ENCODE data around the gene CRKL. TPM values are rescaled to one million over a fixed set of nuclear protein-coding genes. Genes with fewer than 3 reads are reported as not detected.

The CRKL gene
- total and polyA plus RNA-seq, 2 experiments from 2014 or later = 26.7 to 42.5 TPM

DNA sequence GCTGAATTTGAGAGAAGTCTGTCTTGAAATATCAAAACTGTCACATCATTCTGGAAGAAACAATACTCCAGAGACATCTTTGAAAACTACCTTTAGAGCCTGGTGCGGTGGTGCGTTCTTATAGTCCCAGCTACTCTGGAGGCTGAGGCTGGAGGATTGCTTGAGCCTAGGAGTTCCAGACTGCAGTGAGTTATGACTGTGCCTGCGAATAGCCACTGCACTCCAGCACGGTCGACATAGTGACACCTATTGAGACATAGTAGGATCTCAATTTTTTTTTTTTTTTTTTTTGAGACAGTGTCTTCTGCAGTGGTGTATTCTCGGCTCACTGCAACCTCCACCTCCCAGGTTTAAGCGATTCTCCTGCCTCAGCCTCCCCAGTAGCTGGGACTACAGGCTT is 38.3 kb downstream of the CRKL start:
- H3K36me3 ChIP-seq (ENCODE audit: low read depth) = peaks cover 20% of the 10 kb centered on the region
- 0 out of 2 replicates have a peak, but pooled peaks cover 7% of the 10 kb centered on the region for H3F3A ChIP-seq (ENCODE audit: insufficient read depth)
- no peak overlapping the region for H3K27ac ChIP-seq
- no peaks in the 10 kb centered on the region for H3K27me3 ChIP-seq (replicated peaks; ENCODE audit: insufficient read depth)
- 0 out of 2 replicates have a peak, but pooled peaks cover 15% of the 10 kb centered on the region for H3K4me1 ChIP-seq (ENCODE audit: insufficient read depth)
- no peak overlapping the region for H3K4me3 ChIP-seq
- TF ChIP-seq EZH2 (IDR thresholded peaks at IDR 0.05; ENCODE audit: insufficient read depth, poor library complexity, severe bottlenecking) (no peak), EZH2phosphoT487 (IDR thresholded peaks at IDR 0.05; ENCODE audit: insufficient read depth, low read depth) (no peak)
- 85 to 86% methylated on average over 7 of the region's 7 CpGs for WGBS, 2 experiments (ENCODE audit: low coverage in 1 of 2, low lambda C conversion rate in 2 of 2, missing lambda C conversion rate in 2 of 2)
- no peaks in the 10 kb centered on the region for H3K9me2 ChIP-seq (ENCODE audit: insufficient read depth)
- peaks cover 45% of the 10 kb centered on the region for H3K79me2 ChIP-seq (ENCODE audit: insufficient read depth)
- DNase-seq = no peak
- no peak overlapping the region for H3K9ac ChIP-seq
- peaks cover 4% of the 10 kb centered on the region; the same call in 1 of the 2 replicates for H4K20me1 ChIP-seq (ENCODE audit: insufficient read depth)
- H3K9me3 ChIP-seq (ENCODE audit: low read depth) = no peaks in the 10 kb centered on the region
- in situ Hi-C loops (cut with MboI) = no loop called here
- no peak overlapping the region for H2AFZ ChIP-seq
- no peak overlapping the region for H3K4me2 ChIP-seq (ENCODE audit: unreplicated experiment)

DNA sequence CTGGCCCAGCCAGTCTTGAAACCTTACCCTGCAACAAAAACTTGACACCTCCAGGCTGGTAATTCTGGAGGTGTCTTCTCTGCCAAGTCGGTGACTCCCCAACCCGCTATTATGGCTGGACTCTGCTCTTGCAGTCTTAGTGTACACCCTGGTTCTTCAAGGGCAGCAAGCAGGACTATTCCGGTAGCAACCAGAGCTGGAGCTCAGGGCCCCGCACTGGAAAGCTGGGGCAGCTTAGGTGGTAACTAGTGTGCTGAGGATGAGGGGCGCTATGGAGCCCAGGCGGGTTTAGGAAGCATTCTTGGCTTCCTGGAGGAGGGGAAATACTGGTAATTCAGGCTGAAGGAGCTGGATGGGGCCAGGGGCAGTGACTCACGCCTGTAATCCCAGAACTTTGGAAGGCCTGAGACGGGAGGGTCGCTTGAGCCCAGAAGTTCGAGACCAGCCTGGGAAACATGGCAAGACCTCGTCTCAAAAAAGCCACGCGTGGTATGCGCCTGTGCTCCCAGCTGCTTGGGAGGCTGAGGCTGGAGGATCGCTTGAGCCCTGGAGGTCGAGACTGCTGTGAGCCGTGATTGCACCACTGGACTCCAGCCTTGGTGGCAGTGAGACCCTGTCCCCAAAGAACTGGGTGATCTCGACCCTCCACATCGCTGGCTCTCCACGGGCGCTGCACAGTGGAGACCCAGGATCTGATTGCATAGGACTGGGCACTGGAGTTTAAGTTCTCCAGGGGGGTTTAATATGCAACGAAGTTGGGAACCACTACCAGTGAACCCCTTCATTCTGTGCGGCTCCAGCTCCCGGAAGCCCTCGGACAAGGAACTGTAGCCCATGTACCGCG is 39.3 kb downstream of the CRKL start:
- Histone ChIP-seq H3K4me1 (ENCODE audit: insufficient read depth) (0 out of 2 replicates have a peak, but pooled peaks cover 15% of the 10 kb centered on the region), H3K27ac (peak overlapping the region; percentile 18; the same call in 1 of the 2 replicates), H3K4me3 (peak overlapping the region; percentile 83), H3K27me3 (replicated peaks; ENCODE audit: insufficient read depth) (no peaks in the 10 kb centered on the region), H3K9me3 (ENCODE audit: low read depth) (no peaks in the 10 kb centered on the region), H3K36me3 (ENCODE audit: low read depth) (peaks cover 12% of the 10 kb centered on the region; the same call in 1 of the 2 replicates), H4K20me1 (ENCODE audit: insufficient read depth) (no peaks in the 10 kb centered on the region), H2AFZ (peak overlapping the region; percentile 84), H3F3A (ENCODE audit: insufficient read depth) (no peaks in the 10 kb centered on the region), H3K9me2 (ENCODE audit: insufficient read depth) (no peaks in the 10 kb centered on the region), H3K4me2 (ENCODE audit: unreplicated experiment) (peak overlapping the region; percentile 79), H3K9ac (peak overlapping the region; percentile 82), H3K79me2 (ENCODE audit: insufficient read depth) (peaks cover 36% of the 10 kb centered on the region)
- WGBS, 2 experiments (ENCODE audit: low coverage in 1 of 2, low lambda C conversion rate in 2 of 2, missing lambda C conversion rate in 2 of 2) = 26 to 27% methylated on average over 26 to 27 of the region's 27 CpGs
- DNase-seq = peak; percentile 64
- TF ChIP-seq EZH2 (IDR thresholded peaks at IDR 0.05; ENCODE audit: insufficient read depth, poor library complexity, severe bottlenecking) (no peak), EZH2phosphoT487 (IDR thresholded peaks at IDR 0.05; ENCODE audit: insufficient read depth, low read depth) (no peak)
- in situ Hi-C loops (cut with MboI) = no loop called here

DNA sequence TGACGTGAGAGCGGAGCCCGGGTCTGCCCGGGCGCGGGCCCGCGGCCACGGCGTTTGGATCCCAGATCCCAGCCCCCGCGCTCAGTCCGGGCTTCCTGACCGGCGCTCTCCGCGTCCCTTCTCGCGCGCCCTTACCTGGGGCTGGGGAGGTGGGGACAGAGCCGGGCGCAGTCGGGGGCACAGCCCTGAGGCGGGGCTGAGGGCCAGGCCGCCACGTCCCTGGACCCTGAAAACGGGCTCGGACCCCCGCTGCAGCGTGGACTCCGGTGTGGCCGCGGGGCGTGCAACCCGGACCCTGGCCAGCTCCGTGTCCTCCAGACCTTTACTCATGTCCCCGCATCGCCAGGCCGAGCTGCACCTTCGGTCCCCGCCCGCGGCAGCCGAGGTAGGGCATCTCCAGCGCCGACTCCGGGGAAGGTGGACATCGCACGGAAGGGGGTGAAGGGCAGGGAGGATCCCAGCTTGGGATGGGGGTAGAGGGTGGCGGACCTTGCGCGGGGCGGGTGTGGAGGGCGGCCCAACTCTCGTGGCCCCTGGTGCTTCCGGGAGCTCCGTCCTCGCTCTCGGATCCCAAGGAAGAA is 40.0 kb downstream of the CRKL start:
- peak overlapping the region; percentile 84 for H2AFZ ChIP-seq
- H3K4me1 ChIP-seq (ENCODE audit: insufficient read depth) = 0 out of 2 replicates have a peak, but pooled peaks cover 15% of the 10 kb centered on the region
- H3K9me3 ChIP-seq (ENCODE audit: low read depth) = no peaks in the 10 kb centered on the region
- peak overlapping the region; percentile 18; the same call in 1 of the 2 replicates for H3K27ac ChIP-seq
- peaks cover 29% of the 10 kb centered on the region for H3K79me2 ChIP-seq (ENCODE audit: insufficient read depth)
- TF ChIP-seq EZH2phosphoT487 (IDR thresholded peaks at IDR 0.05; ENCODE audit: insufficient read depth, low read depth) = no peak
- no peak for TF ChIP-seq EZH2 (IDR thresholded peaks at IDR 0.05; ENCODE audit: insufficient read depth, poor library complexity, severe bottlenecking)
- 2% methylated on average over 44 to 52 of the region's 59 CpGs for WGBS, 2 experiments (ENCODE audit: low coverage in 1 of 2, low lambda C conversion rate in 2 of 2, missing lambda C conversion rate in 2 of 2)
- no peaks in the 10 kb centered on the region for H3K9me2 ChIP-seq (ENCODE audit: insufficient read depth)
- no peaks in the 10 kb centered on the region for H4K20me1 ChIP-seq (ENCODE audit: insufficient read depth)
- no peaks in the 10 kb centered on the region for H3K27me3 ChIP-seq (replicated peaks; ENCODE audit: insufficient read depth)
- peak overlapping the region; percentile 83 for H3K4me3 ChIP-seq
- H3F3A ChIP-seq (ENCODE audit: insufficient read depth) = no peaks in the 10 kb centered on the region
- in situ Hi-C loops (cut with MboI) = no loop called here
- DNase-seq = peak; percentile 67
- peak overlapping the region; percentile 82 for H3K9ac ChIP-seq
- H3K36me3 ChIP-seq (ENCODE audit: low read depth) = peaks cover 5% of the 10 kb centered on the region; the same call in 1 of the 2 replicates
- H3K4me2 ChIP-seq (ENCODE audit: unreplicated experiment) = peak overlapping the region; percentile 79

DNA sequence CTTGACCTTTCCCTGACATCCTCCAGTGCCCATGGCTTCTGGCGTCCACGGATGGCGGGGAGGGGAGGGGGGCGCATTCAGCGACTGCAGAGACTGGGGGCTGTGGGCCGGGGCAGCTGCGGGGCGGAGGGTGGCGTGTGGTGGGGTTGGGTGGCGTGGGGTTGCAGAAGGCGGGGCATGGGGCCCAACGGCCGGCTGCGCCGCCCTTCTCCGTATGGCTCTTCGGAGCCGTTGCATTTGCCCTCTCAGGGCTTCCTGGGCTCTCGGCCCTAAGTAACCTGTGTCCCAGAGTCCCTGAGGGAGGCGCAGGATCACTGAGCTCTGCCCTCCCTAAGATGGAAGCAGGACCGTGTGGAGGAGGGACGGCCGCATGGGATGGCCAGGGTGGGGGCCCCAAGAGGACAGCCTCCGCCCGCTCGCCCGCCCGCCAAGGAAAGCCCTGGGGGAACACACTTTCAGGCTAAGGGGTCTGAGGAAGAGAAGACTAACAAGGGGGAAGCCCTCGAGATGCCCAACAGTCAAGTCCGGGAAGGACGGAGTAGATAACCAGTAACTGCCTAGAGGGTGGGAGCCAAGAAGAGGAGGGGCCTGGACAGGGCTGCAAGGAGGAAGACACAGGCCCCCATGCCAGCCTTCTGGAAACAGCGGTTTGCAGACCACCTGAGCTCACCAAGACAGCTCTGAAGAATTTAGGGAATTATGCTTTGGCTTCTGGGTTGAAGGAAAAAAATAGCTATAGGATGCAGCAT is 40.6 kb downstream of the CRKL start:
- TF ChIP-seq EZH2 (IDR thresholded peaks at IDR 0.05; ENCODE audit: insufficient read depth, poor library complexity, severe bottlenecking) (no peak), EZH2phosphoT487 (IDR thresholded peaks at IDR 0.05; ENCODE audit: insufficient read depth, low read depth) (no peak)
- Histone ChIP-seq H3K4me1 (ENCODE audit: insufficient read depth) (0 out of 2 replicates have a peak, but pooled peaks cover 15% of the 10 kb centered on the region), H3K79me2 (ENCODE audit: insufficient read depth) (peaks cover 22% of the 10 kb centered on the region), H3K36me3 (ENCODE audit: low read depth) (no peaks in the 10 kb centered on the region; the same call in 1 of the 2 replicates), H3K9ac (peak overlapping the region; percentile 82), H3K27ac (no peak overlapping the region), H4K20me1 (ENCODE audit: insufficient read depth) (no peaks in the 10 kb centered on the region), H3K4me3 (peak overlapping the region; percentile 83), H3F3A (ENCODE audit: insufficient read depth) (no peaks in the 10 kb centered on the region), H3K9me3 (ENCODE audit: low read depth) (no peaks in the 10 kb centered on the region), H3K27me3 (replicated peaks; ENCODE audit: insufficient read depth) (no peaks in the 10 kb centered on the region), H3K4me2 (ENCODE audit: unreplicated experiment) (peak overlapping the region; percentile 79), H2AFZ (peak overlapping the region; percentile 84), H3K9me2 (ENCODE audit: insufficient read depth) (no peaks in the 10 kb centered on the region)
- peak; percentile 63 for DNase-seq
- 4 to 9% methylated on average over 17 to 31 of the region's 32 CpGs for WGBS, 2 experiments (ENCODE audit: low coverage in 1 of 2, low lambda C conversion rate in 2 of 2, missing lambda C conversion rate in 2 of 2)
- in situ Hi-C loops (cut with MboI) = no loop called here
